ENCODE results near the gene NFIC. TPM values are rescaled to one million over a fixed set of nuclear protein-coding genes. Genes with fewer than 3 reads are reported as not detected.

NFIC gene
- total RNA-seq, 1 experiment from 2014 or later: 75.6 TPM

- no peak overlapping the region for H3K4me3 ChIP-seq
- H3F3A ChIP-seq (ENCODE audit: insufficient read depth, low read depth): no peaks in the 10 kb centered on the region
- DNase-seq: no peak
- no peaks in the 10 kb centered on the region for H3K4me1 ChIP-seq (replicated peaks; ENCODE audit: insufficient read depth)
- H3K4me2 ChIP-seq: no peak overlapping the region
- POLR2A ChIA-PET (ENCODE audit: unreplicated experiment): no interaction called here
- no peaks in the 10 kb centered on the region for H3K36me3 ChIP-seq (ENCODE audit: low read depth)
- peaks cover 28% of the 10 kb centered on the region for H3K79me2 ChIP-seq (ENCODE audit: low read depth)
- no peaks in the 10 kb centered on the region for H3K9me2 ChIP-seq (ENCODE audit: insufficient read depth)
- no peaks in the 10 kb centered on the region for H3K9me3 ChIP-seq (ENCODE audit: insufficient read depth, low read depth)
- no TSS peak for BruUV-seq (replicated peaks)
- H4K20me1 ChIP-seq (ENCODE audit: insufficient read depth): peaks cover 52% of the 10 kb centered on the region
- TF ChIP-seq, protein P1, sequence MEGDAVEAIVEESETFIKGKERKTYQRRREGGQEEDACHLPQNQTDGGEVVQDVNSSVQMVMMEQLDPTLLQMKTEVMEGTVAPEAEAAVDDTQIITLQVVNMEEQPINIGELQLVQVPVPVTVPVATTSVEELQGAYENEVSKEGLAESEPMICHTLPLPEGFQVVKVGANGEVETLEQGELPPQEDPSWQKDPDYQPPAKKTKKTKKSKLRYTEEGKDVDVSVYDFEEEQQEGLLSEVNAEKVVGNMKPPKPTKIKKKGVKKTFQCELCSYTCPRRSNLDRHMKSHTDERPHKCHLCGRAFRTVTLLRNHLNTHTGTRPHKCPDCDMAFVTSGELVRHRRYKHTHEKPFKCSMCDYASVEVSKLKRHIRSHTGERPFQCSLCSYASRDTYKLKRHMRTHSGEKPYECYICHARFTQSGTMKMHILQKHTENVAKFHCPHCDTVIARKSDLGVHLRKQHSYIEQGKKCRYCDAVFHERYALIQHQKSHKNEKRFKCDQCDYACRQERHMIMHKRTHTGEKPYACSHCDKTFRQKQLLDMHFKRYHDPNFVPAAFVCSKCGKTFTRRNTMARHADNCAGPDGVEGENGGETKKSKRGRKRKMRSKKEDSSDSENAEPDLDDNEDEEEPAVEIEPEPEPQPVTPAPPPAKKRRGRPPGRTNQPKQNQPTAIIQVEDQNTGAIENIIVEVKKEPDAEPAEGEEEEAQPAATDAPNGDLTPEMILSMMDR (conservative IDR thresholded peaks at IDR 0.05): no peak
- TF ChIP-seq EZH2 (IDR thresholded peaks at IDR 0.05; ENCODE audit: low read depth): no peak
- no peak overlapping the region for H2AFZ ChIP-seq
- no peak overlapping the region for H3K27ac ChIP-seq
- no peaks in the 10 kb centered on the region for H3K27me3 ChIP-seq (ENCODE audit: insufficient read depth, low read depth)
- CTCF ChIA-PET: no interaction called here
- intact Hi-C loops (cut with micrococcal nuclease; ENCODE audit: unreplicated experiment): no loop called here
Observed at GRCh38 chr19:3401004-3401768, 34.8 kb downstream of the NFIC start.

- no peaks in the 10 kb centered on the region for H3K36me3 ChIP-seq (ENCODE audit: low read depth)
- H3K27ac ChIP-seq: no peak overlapping the region
- H3K9me3 ChIP-seq (ENCODE audit: insufficient read depth, low read depth): no peaks in the 10 kb centered on the region
- intact Hi-C loops (cut with micrococcal nuclease; ENCODE audit: unreplicated experiment): no loop called here
- no peaks in the 10 kb centered on the region for H3K4me1 ChIP-seq (replicated peaks; ENCODE audit: insufficient read depth)
- no TSS peak for BruUV-seq (replicated peaks)
- H3K9me2 ChIP-seq (ENCODE audit: insufficient read depth): no peaks in the 10 kb centered on the region
- peaks cover 20% of the 10 kb centered on the region for H3K79me2 ChIP-seq (ENCODE audit: low read depth)
- ChIA-PET POLR2A (ENCODE audit: unreplicated experiment) (no interaction called here), CTCF (no interaction called here)
- H2AFZ ChIP-seq: no peak overlapping the region
- H4K20me1 ChIP-seq (ENCODE audit: insufficient read depth): peaks cover 43% of the 10 kb centered on the region
- H3K27me3 ChIP-seq (ENCODE audit: insufficient read depth, low read depth): no peaks in the 10 kb centered on the region
- H3K4me2 ChIP-seq: no peak overlapping the region
- no peak overlapping the region for H3K4me3 ChIP-seq
- no peak for DNase-seq
- no peaks in the 10 kb centered on the region for H3F3A ChIP-seq (ENCODE audit: insufficient read depth, low read depth)
- no peak for TF ChIP-seq EZH2 (IDR thresholded peaks at IDR 0.05; ENCODE audit: low read depth)
- TF ChIP-seq, protein P1 (conservative IDR thresholded peaks at IDR 0.05): no peak
Observed at GRCh38 chr19:3402631-3403443, 36.5 kb downstream of the NFIC start.

GRCh38 chr19:3403489-3404323 is 37.3 kb downstream of the NFIC start:
- no peak for TF ChIP-seq EZH2 (IDR thresholded peaks at IDR 0.05; ENCODE audit: low read depth)
- TF ChIP-seq, protein P1 (conservative IDR thresholded peaks at IDR 0.05): no peak
- ChIA-PET CTCF (no interaction called here), POLR2A (ENCODE audit: unreplicated experiment) (no interaction called here)
- Histone ChIP-seq H3F3A (ENCODE audit: insufficient read depth, low read depth) (no peaks in the 10 kb centered on the region), H3K9me2 (ENCODE audit: insufficient read depth) (no peaks in the 10 kb centered on the region), H3K36me3 (ENCODE audit: low read depth) (no peaks in the 10 kb centered on the region), H4K20me1 (ENCODE audit: insufficient read depth) (peaks cover 37% of the 10 kb centered on the region), H3K27me3 (ENCODE audit: insufficient read depth, low read depth) (no peaks in the 10 kb centered on the region), H3K4me1 (replicated peaks; ENCODE audit: insufficient read depth) (no peaks in the 10 kb centered on the region), H3K4me2 (no peak overlapping the region), H3K27ac (no peak overlapping the region), H3K9me3 (ENCODE audit: insufficient read depth, low read depth) (no peaks in the 10 kb centered on the region), H3K4me3 (no peak overlapping the region), H3K79me2 (ENCODE audit: low read depth) (peaks cover 11% of the 10 kb centered on the region), H2AFZ (no peak overlapping the region)
- no peak for DNase-seq
- no TSS peak for BruUV-seq (replicated peaks)
- intact Hi-C loops (cut with micrococcal nuclease; ENCODE audit: unreplicated experiment): no loop called here
